SK-N-SH treated with all-trans-retinoic acid at 6 μM for 48 hours (cell line): ENCODE data around the gene VARS1.

Experiments used
- ARNTL ChIP-seq: fragments of 450-650 bp; formaldehyde crosslinking; IDR thresholded peaks from 2 replicates; pipeline ENCODE4 v1.5.0; 2020; ENCODE audit warnings: low read depth, mild to moderate bottlenecking, moderate library complexity, borderline replicate concordance
- GLIS3 ChIP-seq: fragments of 250-450 bp; sonication (Bioruptor Pico); IDR thresholded peaks from 2 replicates; pipeline ENCODE4 v1.5.0; 2020; ENCODE audit warnings: mild to moderate bottlenecking, moderate library complexity
- ISL1 ChIP-seq: fragments of 250-450 bp; sonication (Bioruptor Pico); IDR thresholded peaks from 2 replicates; pipeline ENCODE4 v2.1.2; 2022; ENCODE audit warnings: mild to moderate bottlenecking, moderate library complexity
- SNAI2 ChIP-seq: fragments of 250-450 bp; sonication (Bioruptor Pico); IDR thresholded peaks from 2 replicates; pipeline ENCODE4 v1.5.0; 2020; ENCODE audit warnings: mild to moderate bottlenecking, moderate library complexity
- TF ChIP-seq, protein P1 (sequence below): fragments of 250-450 bp; sonication (Bioruptor Pico); IDR thresholded peaks from 2 replicates; pipeline ENCODE4 v1.5.1; 2021; ENCODE audit warnings: mild to moderate bottlenecking, moderate library complexity
- TF ChIP-seq, protein P2 (sequence below): fragments of 250-450 bp; sonication (Bioruptor Pico); IDR thresholded peaks from 2 replicates; pipeline ENCODE4 v1.5.0; 2020; ENCODE audit warnings: mild to moderate bottlenecking, moderate library complexity
- TF ChIP-seq, protein P3 (sequence below): fragments of 250-450 bp; sonication (Bioruptor Pico); IDR thresholded peaks from 2 replicates; pipeline ENCODE4 v1.8.0; 2020; ENCODE audit warnings: mild to moderate bottlenecking, moderate library complexity, borderline replicate concordance

DNA sequence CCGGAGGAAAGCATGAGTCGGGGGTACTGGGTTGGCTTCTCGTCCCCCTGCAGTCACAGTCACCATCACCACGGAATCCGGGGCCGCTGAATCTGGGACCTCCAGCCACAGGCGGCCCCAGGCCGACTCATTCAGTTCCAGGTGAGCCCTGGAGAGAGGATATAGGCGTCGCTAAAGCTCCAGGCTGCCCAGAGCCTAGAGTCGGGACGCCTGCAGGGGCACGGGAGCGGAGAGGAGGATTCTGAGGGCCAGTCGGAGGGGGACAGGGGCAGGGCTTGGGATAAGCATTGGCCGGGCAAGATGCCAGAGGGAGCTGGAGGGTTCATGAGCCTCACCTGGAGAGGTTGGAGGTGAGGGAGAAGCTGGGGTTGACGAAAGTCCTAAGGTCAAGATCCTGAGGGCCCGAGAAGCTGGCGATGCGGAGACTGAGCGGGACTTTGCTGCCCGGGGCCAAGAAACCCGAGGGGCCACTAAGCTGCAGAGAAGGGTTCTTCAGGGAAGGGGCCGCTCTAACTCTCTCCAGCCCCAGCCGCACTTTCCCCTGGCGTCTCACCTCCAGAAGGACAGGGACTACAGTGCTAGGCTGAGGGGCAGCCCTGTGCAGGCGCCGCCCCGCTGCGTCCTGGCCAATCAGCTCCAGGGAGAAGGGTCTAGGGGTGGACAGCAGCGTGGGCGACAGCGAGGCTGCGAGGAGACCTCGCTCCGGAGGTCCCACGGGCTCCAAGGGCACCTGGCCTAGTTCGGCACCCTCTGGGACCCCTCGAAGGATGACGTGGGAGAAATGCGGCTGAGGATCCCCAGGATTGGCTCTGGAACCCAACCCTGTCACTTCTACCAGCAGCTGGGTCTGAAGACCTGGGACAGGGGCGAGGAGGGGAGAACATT is 29.4 kb downstream of the VARS1 start:
- TF ChIP-seq, protein P1, sequence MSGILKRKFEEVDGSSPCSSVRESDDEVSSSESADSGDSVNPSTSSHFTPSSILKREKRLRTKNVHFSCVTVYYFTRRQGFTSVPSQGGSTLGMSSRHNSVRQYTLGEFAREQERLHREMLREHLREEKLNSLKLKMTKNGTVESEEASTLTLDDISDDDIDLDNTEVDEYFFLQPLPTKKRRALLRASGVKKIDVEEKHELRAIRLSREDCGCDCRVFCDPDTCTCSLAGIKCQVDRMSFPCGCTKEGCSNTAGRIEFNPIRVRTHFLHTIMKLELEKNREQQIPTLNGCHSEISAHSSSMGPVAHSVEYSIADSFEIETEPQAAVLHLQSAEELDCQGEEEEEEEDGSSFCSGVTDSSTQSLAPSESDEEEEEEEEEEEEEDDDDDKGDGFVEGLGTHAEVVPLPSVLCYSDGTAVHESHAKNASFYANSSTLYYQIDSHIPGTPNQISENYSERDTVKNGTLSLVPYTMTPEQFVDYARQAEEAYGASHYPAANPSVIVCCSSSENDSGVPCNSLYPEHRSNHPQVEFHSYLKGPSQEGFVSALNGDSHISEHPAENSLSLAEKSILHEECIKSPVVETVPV, result no peak
- TF ChIP-seq, protein P2, sequence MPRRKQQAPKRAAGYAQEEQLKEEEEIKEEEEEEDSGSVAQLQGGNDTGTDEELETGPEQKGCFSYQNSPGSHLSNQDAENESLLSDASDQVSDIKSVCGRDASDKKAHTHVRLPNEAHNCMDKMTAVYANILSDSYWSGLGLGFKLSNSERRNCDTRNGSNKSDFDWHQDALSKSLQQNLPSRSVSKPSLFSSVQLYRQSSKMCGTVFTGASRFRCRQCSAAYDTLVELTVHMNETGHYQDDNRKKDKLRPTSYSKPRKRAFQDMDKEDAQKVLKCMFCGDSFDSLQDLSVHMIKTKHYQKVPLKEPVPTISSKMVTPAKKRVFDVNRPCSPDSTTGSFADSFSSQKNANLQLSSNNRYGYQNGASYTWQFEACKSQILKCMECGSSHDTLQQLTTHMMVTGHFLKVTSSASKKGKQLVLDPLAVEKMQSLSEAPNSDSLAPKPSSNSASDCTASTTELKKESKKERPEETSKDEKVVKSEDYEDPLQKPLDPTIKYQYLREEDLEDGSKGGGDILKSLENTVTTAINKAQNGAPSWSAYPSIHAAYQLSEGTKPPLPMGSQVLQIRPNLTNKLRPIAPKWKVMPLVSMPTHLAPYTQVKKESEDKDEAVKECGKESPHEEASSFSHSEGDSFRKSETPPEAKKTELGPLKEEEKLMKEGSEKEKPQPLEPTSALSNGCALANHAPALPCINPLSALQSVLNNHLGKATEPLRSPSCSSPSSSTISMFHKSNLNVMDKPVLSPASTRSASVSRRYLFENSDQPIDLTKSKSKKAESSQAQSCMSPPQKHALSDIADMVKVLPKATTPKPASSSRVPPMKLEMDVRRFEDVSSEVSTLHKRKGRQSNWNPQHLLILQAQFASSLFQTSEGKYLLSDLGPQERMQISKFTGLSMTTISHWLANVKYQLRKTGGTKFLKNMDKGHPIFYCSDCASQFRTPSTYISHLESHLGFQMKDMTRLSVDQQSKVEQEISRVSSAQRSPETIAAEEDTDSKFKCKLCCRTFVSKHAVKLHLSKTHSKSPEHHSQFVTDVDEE (CRISPR knock-in tag), result no peak
- TF ChIP-seq ARNTL (CRISPR knock-in tag) (no peak), ISL1 (CRISPR knock-in tag) (no peak), SNAI2 (CRISPR knock-in tag) (no peak), GLIS3 (CRISPR knock-in tag) (no peak)
- TF ChIP-seq, protein P3, sequence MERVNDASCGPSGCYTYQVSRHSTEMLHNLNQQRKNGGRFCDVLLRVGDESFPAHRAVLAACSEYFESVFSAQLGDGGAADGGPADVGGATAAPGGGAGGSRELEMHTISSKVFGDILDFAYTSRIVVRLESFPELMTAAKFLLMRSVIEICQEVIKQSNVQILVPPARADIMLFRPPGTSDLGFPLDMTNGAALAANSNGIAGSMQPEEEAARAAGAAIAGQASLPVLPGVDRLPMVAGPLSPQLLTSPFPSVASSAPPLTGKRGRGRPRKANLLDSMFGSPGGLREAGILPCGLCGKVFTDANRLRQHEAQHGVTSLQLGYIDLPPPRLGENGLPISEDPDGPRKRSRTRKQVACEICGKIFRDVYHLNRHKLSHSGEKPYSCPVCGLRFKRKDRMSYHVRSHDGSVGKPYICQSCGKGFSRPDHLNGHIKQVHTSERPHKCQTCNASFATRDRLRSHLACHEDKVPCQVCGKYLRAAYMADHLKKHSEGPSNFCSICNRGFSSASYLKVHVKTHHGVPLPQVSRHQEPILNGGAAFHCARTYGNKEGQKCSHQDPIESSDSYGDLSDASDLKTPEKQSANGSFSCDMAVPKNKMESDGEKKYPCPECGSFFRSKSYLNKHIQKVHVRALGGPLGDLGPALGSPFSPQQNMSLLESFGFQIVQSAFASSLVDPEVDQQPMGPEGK (CRISPR knock-in tag), result no peak
